Spinal cord (tissue), 10 donors: ENCODE data around the gene TTC19. TPM values are rescaled to one million over a fixed set of nuclear protein-coding genes. Genes with fewer than 3 reads are reported as not detected.
"Not testable (repeated sequence)": the region's sequence is repeated elsewhere in the genome, so short reads cannot be mapped to it uniquely, and the experiment has no call there.

ENCODE experiments used
- DNase-seq, 6 donors: peaks; one replicate each; pipeline versions ENCODE4 v3.0.0 to v3.0.0-alpha.2; 2013 to 2015; ENCODE audit warnings: low spot score in 6 of 6, low read depth in 4 of 6
- H3K27ac ChIP-seq: one replicate; pipeline ENCODE4 v1.5.1; 2013; ENCODE audit warnings: low read depth, low read length, control low read depth
- H3K27me3 ChIP-seq: one replicate; pipeline ENCODE4 v1.6.1; 2013; ENCODE audit warnings: low read length; ENCODE audit not compliant: control insufficient read depth, insufficient read depth
- H3K36me3 ChIP-seq: one replicate; pipeline ENCODE4 v1.6.1; 2013; ENCODE audit warnings: low read length; ENCODE audit not compliant: control insufficient read depth, insufficient read depth
- H3K4me1 ChIP-seq: one replicate; pipeline ENCODE4 v1.6.1; 2013; ENCODE audit warnings: low read length; ENCODE audit not compliant: control insufficient read depth, insufficient read depth
- H3K4me3 ChIP-seq: one replicate; pipeline ENCODE4 v1.5.1; 2013; ENCODE audit warnings: low read depth, low read length, control low read depth
- H3K9me3 ChIP-seq: one replicate; pipeline ENCODE4 v1.6.1; 2013; ENCODE audit warnings: low read length; ENCODE audit not compliant: control insufficient read depth, insufficient read depth
- WGBS: methylation state at CpG from one replicate; pipeline ENCODE4 v1.1.5; 2013; ENCODE audit warnings: missing lambda C conversion rate; ENCODE audit not compliant: insufficient coverage; 5-methylcytosine and 5-hydroxymethylcytosine counted together
- polyA plus RNA-seq, 2 donors: library from polyadenylated mRNA; unstranded; fragments of 120-200 nt; gene quantifications; one replicate each; pipeline ENCODE4 v1.2.1, GENCODE V29; 2013; ENCODE audit not compliant: insufficient read length in 2 of 2
- total RNA-seq, 2 donors: library from RNA; depleted of rRNA in 1 of 2; stranded (reverse); fragments of 120-200 nt in 1 of 2; fragments of >200 nt in 1 of 2; gene quantifications; one replicate each; pipeline versions ENCODE4 v1.2.3 to v1.2.4, GENCODE V29; 2013 to 2014
- donor health status: healthy.

The TTC19 gene
- total and polyA plus RNA-seq, 4 donors, result 56.8 to 69.6 (median 62.1) TPM

- no peak overlapping the region for H3K4me3 ChIP-seq
- whole genome bisulfite sequencing, result 34% methylated on average over 3 of the region's 4 CpGs
- DNase-seq, result peak in 4 of 6 donors; percentile 15 to 69 (median 28)
- peak overlapping the region; percentile 38 for H3K27ac ChIP-seq
- H3K27me3 ChIP-seq, result no peaks in the 10 kb centered on the region
- H3K9me3 ChIP-seq, result no peaks in the 10 kb centered on the region
- H3K36me3 ChIP-seq, result peaks cover 41% of the 10 kb centered on the region
- H3K4me1 ChIP-seq, result no peaks in the 10 kb centered on the region
Observed at GRCh38 chr17:16040710-16041251, 41.2 kb downstream of the TTC19 start.

- H3K9me3 ChIP-seq, result no peaks in the 10 kb centered on the region
- no peaks in the 10 kb centered on the region for H3K27me3 ChIP-seq
- no peak overlapping the region for H3K4me3 ChIP-seq
- WGBS, result 86% methylated on average over 6 of the region's 10 CpGs
- H3K36me3 ChIP-seq, result peaks cover 33% of the 10 kb centered on the region
- no peak overlapping the region for H3K27ac ChIP-seq
- H3K4me1 ChIP-seq, result no peaks in the 10 kb centered on the region
- DNase-seq, result no peak
Observed at GRCh38 chr17:16044487-16044886, 44.9 kb downstream of the TTC19 start.

- Histone ChIP-seq H3K27ac (no peak overlapping the region), H3K36me3 (peaks cover 35% of the 10 kb centered on the region), H3K27me3 (no peaks in the 10 kb centered on the region), H3K4me3 (no peak overlapping the region), H3K4me1 (no peaks in the 10 kb centered on the region), H3K9me3 (no peaks in the 10 kb centered on the region)
- no CpG with 5 or more reads among the region's 3 CpGs for WGBS
- DNase-seq, result no peak
Observed at GRCh38 chr17:16046966-16047365, 47.3 kb downstream of the TTC19 start.

GRCh38 chr17:16048811-16049449 lies 49.3 kb downstream of the TTC19 start:
- Histone ChIP-seq H3K4me1 (no peaks in the 10 kb centered on the region), H3K27me3 (no peaks in the 10 kb centered on the region), H3K36me3 (peaks cover 27% of the 10 kb centered on the region), H3K9me3 (no peaks in the 10 kb centered on the region), H3K4me3 (no peak overlapping the region), H3K27ac (no peak overlapping the region)
- no peak for DNase-seq
- 96% methylated on average over 9 of the region's 14 CpGs for WGBS

- Histone ChIP-seq H3K9me3 (no peaks in the 10 kb centered on the region), H3K27me3 (no peaks in the 10 kb centered on the region), H3K36me3 (peaks cover 26% of the 10 kb centered on the region), H3K4me3 (no peak overlapping the region), H3K4me1 (no peaks in the 10 kb centered on the region), H3K27ac (no peak overlapping the region)
- DNase-seq, result no peak
- WGBS, result 95% methylated on average over 3 of the region's 6 CpGs
Observed at GRCh38 chr17:16050844-16051243, 51.2 kb downstream of the TTC19 start.

GRCh38 chr17:16052486-16052885 lies 52.9 kb downstream of the TTC19 start:
- no peaks in the 10 kb centered on the region for H3K27me3 ChIP-seq
- peaks cover 35% of the 10 kb centered on the region for H3K36me3 ChIP-seq
- no CpG with 5 or more reads among the region's 1 CpG for WGBS
- H3K9me3 ChIP-seq, result no peaks in the 10 kb centered on the region
- no peaks in the 10 kb centered on the region for H3K4me1 ChIP-seq
- no peak for DNase-seq
- H3K4me3 ChIP-seq, result no peak overlapping the region
- no peak overlapping the region for H3K27ac ChIP-seq

- H3K36me3 ChIP-seq, result peaks cover 32% of the 10 kb centered on the region
- WGBS, result no CpG with 5 or more reads among the region's 4 CpGs
- not testable (repeated sequence) for H3K27ac ChIP-seq, H3K4me3 ChIP-seq, H3K27me3 ChIP-seq, H3K4me1 ChIP-seq, H3K9me3 ChIP-seq, DNase-seq
Observed at GRCh38 chr17:16055139-16055538, 55.5 kb downstream of the TTC19 start.

- Histone ChIP-seq H3K4me3 (no peak overlapping the region), H3K27me3 (no peaks in the 10 kb centered on the region), H3K27ac (no peak overlapping the region), H3K4me1 (no peaks in the 10 kb centered on the region), H3K36me3 (peaks cover 37% of the 10 kb centered on the region), H3K9me3 (no peaks in the 10 kb centered on the region)
- no peak for DNase-seq
- no CpG with 5 or more reads among the region's 2 CpGs for WGBS
Observed at GRCh38 chr17:16061631-16062030, 62.0 kb downstream of the TTC19 start.

- H3K4me1 ChIP-seq, result no peaks in the 10 kb centered on the region
- whole genome bisulfite sequencing, result no CpG with 5 or more reads among the region's 4 CpGs
- no peak overlapping the region for H3K4me3 ChIP-seq
- DNase-seq, result no peak
- H3K27me3 ChIP-seq, result no peaks in the 10 kb centered on the region
- H3K36me3 ChIP-seq, result peaks cover 51% of the 10 kb centered on the region
- H3K27ac ChIP-seq, result no peak overlapping the region
- H3K9me3 ChIP-seq, result no peaks in the 10 kb centered on the region
Observed at GRCh38 chr17:16066125-16066524, 66.5 kb downstream of the TTC19 start.

GRCh38 chr17:16068323-16068722 lies 68.7 kb downstream of the TTC19 start:
- H3K4me1 ChIP-seq, result no peaks in the 10 kb centered on the region
- DNase-seq, result no peak
- H3K27me3 ChIP-seq, result no peaks in the 10 kb centered on the region
- no peak overlapping the region for H3K4me3 ChIP-seq
- no peak overlapping the region for H3K27ac ChIP-seq
- H3K9me3 ChIP-seq, result no peaks in the 10 kb centered on the region
- H3K36me3 ChIP-seq, result peaks cover 39% of the 10 kb centered on the region
